Ishikawa (cell line): ENCODE measurements around the gene PKN2.

ENCODE experiments used
- CEBPB ChIP-seq: IDR thresholded peaks from 2 replicates; pipeline ENCODE4 v1.6.1; 2012
- CREB1 ChIP-seq: IDR thresholded peaks from 2 replicates; pipeline ENCODE4 v1.6.1; 2012; ENCODE audit warnings: low read depth
- EGR1 ChIP-seq: IDR thresholded peaks from 2 replicates; pipeline ENCODE4 v1.6.1; 2012
- NFIC ChIP-seq: IDR thresholded peaks from 2 replicates; pipeline ENCODE4 v1.6.1; 2012
- RAD21 ChIP-seq: IDR thresholded peaks from 2 replicates; pipeline ENCODE4 v1.6.1; 2012; ENCODE audit warnings: low read depth
- TCF12 ChIP-seq: IDR thresholded peaks from 2 replicates; pipeline ENCODE4 v1.6.1; 2012; ENCODE audit warnings: low read depth
- TEAD4 ChIP-seq: IDR thresholded peaks from 2 replicates; pipeline ENCODE4 v1.6.1; 2012
- YY1 ChIP-seq: IDR thresholded peaks from 2 replicates; pipeline ENCODE4 v1.6.1; 2012; ENCODE audit warnings: low read depth
- ZBTB7A ChIP-seq: IDR thresholded peaks from 2 replicates; pipeline ENCODE4 v1.6.1; 2012; ENCODE audit warnings: low read depth
- TF ChIP-seq, protein P1 (sequence below): IDR thresholded peaks from 2 replicates; pipeline ENCODE4 v1.6.1; 2012; ENCODE audit warnings: low read depth, mild to moderate bottlenecking

DNA sequence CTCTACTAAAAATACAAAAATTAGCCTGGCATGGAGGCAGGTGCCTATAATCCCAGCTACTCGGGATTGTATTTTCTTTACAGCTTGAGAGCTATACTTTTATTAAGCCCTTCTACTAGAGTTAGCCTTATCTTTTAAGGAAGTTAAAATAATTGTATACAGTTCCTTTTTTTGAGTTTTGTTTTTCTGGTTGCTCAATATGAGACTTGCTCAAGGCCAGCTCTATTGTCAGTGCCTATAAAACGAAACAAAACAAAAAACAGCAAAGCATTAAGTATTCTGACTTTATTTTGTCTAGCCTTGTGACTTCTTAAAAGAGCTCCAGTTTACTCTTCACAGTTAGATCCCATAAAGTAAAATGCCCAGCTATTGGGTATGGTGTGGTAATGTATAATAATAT, 17.2 kb downstream of the PKN2 start:
- TF ChIP-seq YY1 (no peak), EGR1 (no peak), TEAD4 (no peak), RAD21 (no peak), TCF12 (no peak), NFIC (no peak), CEBPB (no peak), ZBTB7A (no peak), CREB1 (no peak)
- TF ChIP-seq, protein P1, sequence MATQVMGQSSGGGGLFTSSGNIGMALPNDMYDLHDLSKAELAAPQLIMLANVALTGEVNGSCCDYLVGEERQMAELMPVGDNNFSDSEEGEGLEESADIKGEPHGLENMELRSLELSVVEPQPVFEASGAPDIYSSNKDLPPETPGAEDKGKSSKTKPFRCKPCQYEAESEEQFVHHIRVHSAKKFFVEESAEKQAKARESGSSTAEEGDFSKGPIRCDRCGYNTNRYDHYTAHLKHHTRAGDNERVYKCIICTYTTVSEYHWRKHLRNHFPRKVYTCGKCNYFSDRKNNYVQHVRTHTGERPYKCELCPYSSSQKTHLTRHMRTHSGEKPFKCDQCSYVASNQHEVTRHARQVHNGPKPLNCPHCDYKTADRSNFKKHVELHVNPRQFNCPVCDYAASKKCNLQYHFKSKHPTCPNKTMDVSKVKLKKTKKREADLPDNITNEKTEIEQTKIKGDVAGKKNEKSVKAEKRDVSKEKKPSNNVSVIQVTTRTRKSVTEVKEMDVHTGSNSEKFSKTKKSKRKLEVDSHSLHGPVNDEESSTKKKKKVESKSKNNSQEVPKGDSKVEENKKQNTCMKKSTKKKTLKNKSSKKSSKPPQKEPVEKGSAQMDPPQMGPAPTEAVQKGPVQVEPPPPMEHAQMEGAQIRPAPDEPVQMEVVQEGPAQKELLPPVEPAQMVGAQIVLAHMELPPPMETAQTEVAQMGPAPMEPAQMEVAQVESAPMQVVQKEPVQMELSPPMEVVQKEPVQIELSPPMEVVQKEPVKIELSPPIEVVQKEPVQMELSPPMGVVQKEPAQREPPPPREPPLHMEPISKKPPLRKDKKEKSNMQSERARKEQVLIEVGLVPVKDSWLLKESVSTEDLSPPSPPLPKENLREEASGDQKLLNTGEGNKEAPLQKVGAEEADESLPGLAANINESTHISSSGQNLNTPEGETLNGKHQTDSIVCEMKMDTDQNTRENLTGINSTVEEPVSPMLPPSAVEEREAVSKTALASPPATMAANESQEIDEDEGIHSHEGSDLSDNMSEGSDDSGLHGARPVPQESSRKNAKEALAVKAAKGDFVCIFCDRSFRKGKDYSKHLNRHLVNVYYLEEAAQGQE, result no peak
